Measurements from ENCODE around the gene HIVEP3. TPM values are rescaled to one million over a fixed set of nuclear protein-coding genes. Genes with fewer than 3 reads are reported as not detected.

The HIVEP3 gene
- total RNA-seq, 4 donors from 2014 or later = 3.2 to 11.0 (median 4.2) TPM

DNA sequence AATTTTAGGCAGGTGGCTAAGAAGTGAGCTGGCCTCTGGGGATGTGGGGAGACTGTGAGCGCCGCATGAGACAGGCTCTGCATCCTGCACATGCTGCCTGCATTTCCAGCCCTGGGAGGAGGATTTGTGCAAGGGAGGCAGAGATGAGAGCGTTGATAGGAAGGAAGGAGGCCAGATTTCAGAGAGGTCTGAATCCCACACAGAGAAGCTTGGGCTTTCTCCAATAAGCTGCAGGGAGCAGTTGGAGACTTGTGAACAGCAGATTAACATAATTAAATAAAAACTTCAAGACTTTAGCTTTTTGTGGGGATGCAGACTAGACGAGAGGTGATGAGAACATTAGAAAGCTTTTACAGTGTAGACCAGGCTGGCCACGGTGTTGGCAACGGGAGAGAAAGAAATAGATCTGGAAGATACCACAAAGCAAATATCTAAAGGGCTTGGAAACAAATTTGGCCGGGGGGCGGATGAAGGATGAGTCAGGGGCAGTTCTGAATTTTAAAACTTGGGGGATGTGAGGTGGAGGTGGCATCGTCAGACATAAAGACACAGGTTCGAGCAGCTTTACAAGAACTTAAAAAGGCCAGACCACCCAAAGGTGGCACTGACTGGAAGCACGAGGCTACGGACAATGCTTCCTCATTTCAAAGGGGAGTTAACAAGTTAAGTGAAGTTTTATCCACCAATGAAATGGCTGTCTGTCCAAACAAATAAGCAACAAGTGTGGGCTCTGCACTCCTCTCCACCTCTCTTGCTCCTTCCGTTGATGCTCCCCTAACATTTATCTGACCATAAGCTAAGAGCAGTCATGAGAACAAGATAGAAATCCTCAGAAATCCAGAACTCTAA lies 57.0 kb downstream of the HIVEP3 start:
- 54 to 62% methylated on average over 13 of the region's 13 CpGs for WGBS, 2 donors

DNA sequence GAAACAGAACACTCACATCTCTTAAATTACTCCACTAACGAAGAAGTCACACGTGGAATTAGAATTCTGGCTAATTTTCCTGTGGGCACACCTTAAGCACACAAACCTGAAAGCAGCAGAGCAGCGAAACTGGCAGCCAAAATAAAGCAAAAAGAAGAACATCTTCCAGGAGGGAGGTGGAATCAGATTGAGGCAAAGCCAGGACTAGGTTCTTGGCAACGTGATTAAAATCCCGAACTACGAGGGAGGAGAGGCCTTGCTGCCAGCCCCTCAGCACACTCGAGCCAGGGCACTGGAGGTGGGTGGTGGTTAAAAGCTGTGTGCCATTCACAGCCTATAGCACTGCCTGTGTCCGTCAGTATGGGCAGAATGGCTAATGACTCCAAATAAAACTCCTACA lies 58.0 kb downstream of the HIVEP3 start:
- H3K4me1 ChIP-seq = peaks cover 0 to 59% (median 11%) of the 10 kb centered on the region in 3 donors
- H3K9me3 ChIP-seq = no peaks in the 10 kb centered on the region
- H3K27me3 ChIP-seq = no peaks in the 10 kb centered on the region
- no peak overlapping the region for H3K4me3 ChIP-seq
- TF ChIP-seq, protein P1, sequence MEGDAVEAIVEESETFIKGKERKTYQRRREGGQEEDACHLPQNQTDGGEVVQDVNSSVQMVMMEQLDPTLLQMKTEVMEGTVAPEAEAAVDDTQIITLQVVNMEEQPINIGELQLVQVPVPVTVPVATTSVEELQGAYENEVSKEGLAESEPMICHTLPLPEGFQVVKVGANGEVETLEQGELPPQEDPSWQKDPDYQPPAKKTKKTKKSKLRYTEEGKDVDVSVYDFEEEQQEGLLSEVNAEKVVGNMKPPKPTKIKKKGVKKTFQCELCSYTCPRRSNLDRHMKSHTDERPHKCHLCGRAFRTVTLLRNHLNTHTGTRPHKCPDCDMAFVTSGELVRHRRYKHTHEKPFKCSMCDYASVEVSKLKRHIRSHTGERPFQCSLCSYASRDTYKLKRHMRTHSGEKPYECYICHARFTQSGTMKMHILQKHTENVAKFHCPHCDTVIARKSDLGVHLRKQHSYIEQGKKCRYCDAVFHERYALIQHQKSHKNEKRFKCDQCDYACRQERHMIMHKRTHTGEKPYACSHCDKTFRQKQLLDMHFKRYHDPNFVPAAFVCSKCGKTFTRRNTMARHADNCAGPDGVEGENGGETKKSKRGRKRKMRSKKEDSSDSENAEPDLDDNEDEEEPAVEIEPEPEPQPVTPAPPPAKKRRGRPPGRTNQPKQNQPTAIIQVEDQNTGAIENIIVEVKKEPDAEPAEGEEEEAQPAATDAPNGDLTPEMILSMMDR (IDR thresholded peaks at IDR 0.05) = no peak
- TF ChIP-seq POLR2A (IDR thresholded peaks at IDR 0.05) = no peak
- 63% methylated on average over 7 to 8 of the region's 8 CpGs for WGBS, 2 donors
- no peaks in the 10 kb centered on the region for H3K36me3 ChIP-seq
- intact Hi-C loops (cut with DNase I) = no loop called here
- H3K27ac ChIP-seq = no peak overlapping the region
- no peak for DNase-seq

More for the DNA sequence above, 57.0 kb downstream of the HIVEP3 start:
- H3K4me3 ChIP-seq = no peak overlapping the region
- no peaks in the 10 kb centered on the region for H3K27me3 ChIP-seq
- H3K9me3 ChIP-seq = no peaks in the 10 kb centered on the region
- peaks cover 0 to 49% (median 7%) of the 10 kb centered on the region in 3 donors for H3K4me1 ChIP-seq
- DNase-seq = no peak
- no peak overlapping the region for H3K27ac ChIP-seq
- no peak for TF ChIP-seq POLR2A (IDR thresholded peaks at IDR 0.05)
- TF ChIP-seq, protein P1 (IDR thresholded peaks at IDR 0.05) = no peak
- H3K36me3 ChIP-seq = no peaks in the 10 kb centered on the region
- intact Hi-C loops (cut with DNase I) = no loop called here

DNA sequence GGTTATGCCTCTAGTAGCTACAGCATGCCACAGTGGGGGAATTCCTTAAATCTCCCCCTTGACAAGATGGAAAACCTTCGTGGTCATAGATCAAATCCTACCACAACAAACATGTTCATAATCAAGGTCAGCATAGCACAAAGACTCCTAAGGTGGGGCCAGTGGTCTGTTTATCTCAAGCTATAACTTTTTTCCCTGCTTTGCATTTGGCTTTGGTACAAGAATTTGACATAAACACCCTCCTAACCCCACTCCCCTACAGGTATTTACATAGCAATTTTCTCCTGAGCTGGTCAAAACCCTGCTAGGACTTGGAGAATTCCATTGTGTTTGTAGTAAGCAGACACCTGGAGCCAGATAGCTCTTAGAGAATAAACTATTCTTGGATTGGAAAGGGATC lies 58.5 kb downstream of the HIVEP3 start:
- no peak overlapping the region for H3K27ac ChIP-seq
- no peak overlapping the region for H3K4me3 ChIP-seq
- TF ChIP-seq, protein P1 (IDR thresholded peaks at IDR 0.05) = no peak
- no peak for TF ChIP-seq POLR2A (IDR thresholded peaks at IDR 0.05)
- H3K4me1 ChIP-seq = peaks cover 0 to 62% (median 11%) of the 10 kb centered on the region in 3 donors
- DNase-seq = no peak
- no peaks in the 10 kb centered on the region for H3K27me3 ChIP-seq
- H3K9me3 ChIP-seq = no peaks in the 10 kb centered on the region
- intact Hi-C loops (cut with DNase I) = no loop called here
- 27 to 38% methylated on average over 1 of the region's 1 CpG for WGBS, 2 donors
- no peaks in the 10 kb centered on the region for H3K36me3 ChIP-seq

DNA sequence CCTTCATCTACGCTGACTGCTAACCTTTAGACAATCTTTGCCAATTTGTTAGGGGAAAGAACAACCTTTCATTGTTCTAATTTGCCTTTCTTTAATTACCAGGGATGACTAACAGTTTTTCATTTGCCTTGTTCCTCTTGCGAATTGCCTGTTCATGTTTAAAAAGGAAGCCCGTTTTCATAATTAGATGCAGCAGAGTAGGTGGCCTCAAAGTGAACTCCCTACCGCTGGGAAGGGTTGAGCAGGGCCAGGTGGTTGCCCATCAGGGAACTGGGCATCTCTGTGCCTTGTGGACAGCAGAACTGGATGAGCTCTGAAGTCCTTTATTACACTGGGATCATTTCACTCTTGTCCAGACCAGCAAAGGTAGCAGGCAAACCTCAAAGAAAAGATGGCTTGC lies 59.0 kb downstream of the HIVEP3 start:
- H3K4me1 ChIP-seq = peaks cover 0 to 62% (median 11%) of the 10 kb centered on the region in 3 donors
- no peak overlapping the region for H3K27ac ChIP-seq
- no peaks in the 10 kb centered on the region for H3K9me3 ChIP-seq
- no peaks in the 10 kb centered on the region for H3K27me3 ChIP-seq
- WGBS, 2 donors = 33 to 37% methylated on average over 3 to 4 of the region's 4 CpGs
- H3K4me3 ChIP-seq = no peak overlapping the region
- TF ChIP-seq, protein P1 (IDR thresholded peaks at IDR 0.05) = no peak
- TF ChIP-seq POLR2A (IDR thresholded peaks at IDR 0.05) = no peak
- no peak for DNase-seq
- no peaks in the 10 kb centered on the region for H3K36me3 ChIP-seq
- intact Hi-C loops (cut with DNase I) = no loop called here

DNA sequence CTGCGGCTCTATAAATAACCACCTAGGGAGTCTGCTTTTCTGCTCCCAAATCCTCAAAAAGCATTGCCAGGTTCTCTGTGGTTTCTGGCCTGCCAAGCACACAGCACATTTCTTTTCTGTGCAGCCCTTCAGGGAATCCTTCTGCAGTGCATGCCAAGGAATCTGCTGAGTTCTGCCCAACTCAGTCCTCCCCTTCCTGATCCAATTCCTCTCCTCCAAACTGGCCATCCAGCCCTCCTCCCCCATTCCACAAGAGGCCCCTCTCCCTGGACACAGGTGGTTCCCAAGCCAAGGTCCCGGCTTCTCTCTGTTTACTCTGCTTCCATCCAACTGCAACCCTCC lies 61.8 kb downstream of the HIVEP3 start:
- Histone ChIP-seq H3K4me1 (peaks cover 0 to 49% (median 5%) of the 10 kb centered on the region in 3 donors), H3K27me3 (no peaks in the 10 kb centered on the region), H3K36me3 (no peaks in the 10 kb centered on the region), H3K4me3 (no peak overlapping the region), H3K27ac (no peak overlapping the region), H3K9me3 (no peaks in the 10 kb centered on the region)
- intact Hi-C loops (cut with DNase I) = no loop called here
- TF ChIP-seq, protein P1 (IDR thresholded peaks at IDR 0.05) = no peak
- TF ChIP-seq POLR2A (IDR thresholded peaks at IDR 0.05) = no peak
- no peak for DNase-seq
- 10 to 24% methylated on average over 1 to 2 of the region's 2 CpGs for WGBS, 2 donors

All from esophagus squamous epithelium (tissue), 5 donors.